IMR-90 (cell line): Measurements from ENCODE around the gene AAR2. TPM values are rescaled to one million over a fixed set of nuclear protein-coding genes. Genes with fewer than 3 reads are reported as not detected.

ENCODE experiments used
- ATAC-seq: fragments of 200-7000 bp; cut with Tn5 transposase; 2 replicates; pipeline ENCODE4 v1.9.1; 2020; ENCODE audit warnings: low read depth, mild to moderate bottlenecking, moderate library complexity
- BruUV-seq: library from RNA; stranded (reverse); fragments of 400-500 nt; replicated peaks from 2 replicates; lab custom pipeline; 2021; lab: Mats Ljungman, UMichigan
- CTCF ChIA-PET: fragments of 300-600 bp; formaldehyde crosslinking; extraction: SDS; loops from one replicate; lab custom pipeline; 2021; ENCODE audit warnings: antibody characterized with exemption; lab: Yijun Ruan, JAX
- POLR2A ChIA-PET: fragments of 300-600 bp; sonication (Branson Sonifier 250); formaldehyde crosslinking; loops from one replicate; lab custom pipeline; 2022; ENCODE audit warnings: antibody characterized with exemption; ENCODE audit not compliant: unreplicated experiment; lab: Charles Lee
- DNase-seq: peaks from one replicate; pipeline ENCODE4 v3.0.0; 2013
- H2AFZ ChIP-seq: replicated peaks from 2 replicates; pipeline ENCODE3; 2013; ENCODE audit warnings: low read length, mild to moderate bottlenecking; ENCODE audit not compliant: poor library complexity
- H2AK5ac ChIP-seq: 2 replicates; pipeline ENCODE4 v1.6.1; 2013; ENCODE audit warnings: low read depth, low read length, inconsistent platforms
- H2AK9ac ChIP-seq: replicated peaks from 2 replicates; pipeline ENCODE3; 2013; ENCODE audit warnings: mild to moderate bottlenecking, low read depth, low read length, moderate library complexity; ENCODE audit not compliant: poor library complexity
- H2BK120ac ChIP-seq: 2 replicates; pipeline ENCODE4 v1.6.1; 2013; ENCODE audit warnings: low read depth, low read length, inconsistent platforms
- H2BK15ac ChIP-seq: 3 replicates; pipeline ENCODE4 v1.6.1; 2013; ENCODE audit warnings: low read depth, low read length, inconsistent platforms
- H2BK20ac ChIP-seq: 2 replicates; pipeline ENCODE4 v1.6.1; 2013; ENCODE audit warnings: low read depth, mild to moderate bottlenecking, inconsistent platforms, low read length, moderate library complexity
- H2BK5ac ChIP-seq: 2 replicates; pipeline ENCODE4 v1.6.1; 2013; ENCODE audit warnings: mild to moderate bottlenecking, low read depth, low read length, inconsistent platforms; ENCODE audit not compliant: poor library complexity, severe bottlenecking
- H3K14ac ChIP-seq: replicated peaks from 2 replicates; pipeline ENCODE4 v1.6.1; 2013; ENCODE audit warnings: low read depth, low read length, inconsistent platforms
- H3K18ac ChIP-seq: 2 replicates; pipeline ENCODE4 v1.6.1; 2013; ENCODE audit warnings: low read depth, low read length, control low read depth
- H3K23ac ChIP-seq: 2 replicates; pipeline ENCODE4 v1.6.1; 2013; ENCODE audit warnings: low read depth, low read length, inconsistent platforms
- H3K27ac ChIP-seq: 2 replicates; pipeline ENCODE4 v1.5.1; 2013; ENCODE audit warnings: mild to moderate bottlenecking, control low read depth, low read length; ENCODE audit not compliant: insufficient read depth
- H3K27me3 ChIP-seq: 2 replicates; pipeline ENCODE4 v1.6.1; 2013; ENCODE audit warnings: low read length; ENCODE audit not compliant: control insufficient read depth, insufficient read depth
- H3K36me3 ChIP-seq: 2 replicates; pipeline ENCODE4 v1.6.1; 2013; ENCODE audit warnings: low read length, mixed read lengths; ENCODE audit not compliant: control insufficient read depth, insufficient read depth
- H3K4ac ChIP-seq: 2 replicates; pipeline ENCODE4 v1.6.1; 2013; ENCODE audit warnings: low read depth, low read length, inconsistent platforms
- H3K4me1 ChIP-seq: 2 replicates; pipeline ENCODE4 v1.6.1; 2013; ENCODE audit warnings: low read length, mixed read lengths; ENCODE audit not compliant: control insufficient read depth, insufficient read depth
- H3K4me2 ChIP-seq: 2 replicates; pipeline ENCODE4 v1.6.1; 2013; ENCODE audit warnings: low read depth, mild to moderate bottlenecking, control low read depth, low read length, moderate library complexity
- H3K4me3 ChIP-seq: 2 replicates; pipeline ENCODE4 v1.5.1; 2013; ENCODE audit warnings: low read depth, mild to moderate bottlenecking, control low read depth, low read length, moderate library complexity; ENCODE audit not compliant: insufficient read depth
- H3K56ac ChIP-seq: 2 replicates; pipeline ENCODE4 v1.6.1; 2013; ENCODE audit warnings: low read length, inconsistent platforms; ENCODE audit not compliant: insufficient read depth; ENCODE audit errors: extremely low read depth
- H3K79me1 ChIP-seq, 2 experiments: 2 replicates each; pipeline ENCODE4 v1.6.1; 2013; ENCODE audit warnings: low read length in 2 of 2, inconsistent platforms in 1 of 2, low read depth in 1 of 2
- H3K9ac ChIP-seq: 2 replicates; pipeline ENCODE4 v1.6.1; 2013; ENCODE audit warnings: low read depth, low read length, control low read depth
- H3K9me1 ChIP-seq: 2 replicates; pipeline ENCODE4 v1.6.1; 2013; ENCODE audit warnings: low read length, inconsistent platforms; ENCODE audit not compliant: insufficient read depth
- H3K9me3 ChIP-seq: 2 replicates; pipeline ENCODE4 v1.6.1; 2013; ENCODE audit warnings: low read length; ENCODE audit not compliant: control insufficient read depth, insufficient read depth
- H4K20me1 ChIP-seq: 2 replicates; pipeline ENCODE4 v1.6.1; 2013; ENCODE audit warnings: low read length, inconsistent platforms; ENCODE audit not compliant: insufficient read depth
- H4K5ac ChIP-seq: 2 replicates; pipeline ENCODE4 v1.6.1; 2013; ENCODE audit warnings: mild to moderate bottlenecking, low read depth, low read length, control low read depth
- H4K8ac ChIP-seq, 2 experiments: 2 replicates each; pipeline ENCODE4 v1.6.1; 2013; ENCODE audit warnings: low read depth in 2 of 2, low read length in 2 of 2, control low read depth in 1 of 2, inconsistent platforms in 1 of 2
- H4K91ac ChIP-seq: 2 replicates; pipeline ENCODE4 v1.6.1; 2013; ENCODE audit warnings: low read depth, low read length, inconsistent platforms; ENCODE audit not compliant: insufficient read depth
- BHLHE40 ChIP-seq: fragments of 150-350 bp; IDR thresholded peaks from 2 replicates; pipeline ENCODE4 v1.6.1; 2016; ENCODE audit warnings: mild to moderate bottlenecking, low read depth, low read length
- CHD1 ChIP-seq: IDR thresholded peaks from 2 replicates; pipeline ENCODE4 v1.6.1; 2012; ENCODE audit warnings: low read depth, low read length, improper control_type of control experiment
- MAFK ChIP-seq: IDR thresholded peaks from 2 replicates; pipeline ENCODE4 v1.6.1; 2012; ENCODE audit warnings: low read depth, low read length, improper control_type of control experiment
- MAZ ChIP-seq: IDR thresholded peaks from 2 replicates; pipeline ENCODE4 v1.6.1; 2012; ENCODE audit warnings: low read depth, mild to moderate bottlenecking, low read length, improper control_type of control experiment, moderate library complexity, borderline replicate concordance
- NFE2L2 ChIP-seq: fragments of 150-350 bp; IDR thresholded peaks from 2 replicates; pipeline ENCODE4 v1.6.1; 2016; ENCODE audit warnings: low read depth, mild to moderate bottlenecking, low read length
- RAD21 ChIP-seq: IDR thresholded peaks from 2 replicates; pipeline ENCODE4 v1.6.1; 2012; ENCODE audit warnings: low read length, improper control_type of control experiment
- SMC3 ChIP-seq: fragments of 150-350 bp; IDR thresholded peaks from 2 replicates; pipeline ENCODE4 v1.6.1; 2016; ENCODE audit warnings: low read depth, mild to moderate bottlenecking, antibody characterized with exemption, low read length, moderate library complexity
- WGBS, 2 experiments: methylation state at CpG; one replicate each; pipeline versions ENCODE4 v1.1.5 to v1.1.7; 2013; ENCODE audit warnings: missing lambda C conversion rate in 2 of 2; ENCODE audit not compliant: insufficient read length in 1 of 2; ENCODE audit errors: extremely low coverage in 2 of 2; 5-methylcytosine and 5-hydroxymethylcytosine counted together
- dilution Hi-C: fragments of 300-500 bp; cut with HindIII; formaldehyde crosslinking; loops from one replicate; pipeline ENCODE4 v1.14.3; 2018; ENCODE audit warnings: low sequenced_read_pairs; ENCODE audit not compliant: unreplicated experiment
- in situ Hi-C: fragments of 300-500 bp; cut with MboI; formaldehyde crosslinking; loops from 3 replicates; pipeline ENCODE4 v1.14.3; 2019; ENCODE audit warnings: low sequenced_read_pairs, inconsistent platforms, mixed read lengths
- intact Hi-C: fragments of 100-400 bp; cut with micrococcal nuclease; formaldehyde crosslinking; loops from 2 replicates; pipeline ENCODE4 v1.10.0; 2022
- polyA plus RNA-seq, 3 experiments: library from polyadenylated mRNA; depleted of rRNA; stranded (reverse); fragments of >200 nt; gene quantifications; 2 replicates each; pipeline ENCODE4 v1.2.3, GENCODE V29; 2012; ENCODE audit warnings: low replicate concordance in 1 of 3
- total RNA-seq: library from RNA; depleted of rRNA; stranded (reverse); fragments of >200 nt; gene quantifications from 2 replicates; pipeline ENCODE4 v1.2.3, GENCODE V29; 2012

The AAR2 gene
- total and polyA plus RNA-seq, 2 of the 4 experiments (the other 2 are of a cell fraction): 28.2 to 35.8 TPM

- no peak overlapping the region for H4K8ac ChIP-seq
- H2BK5ac ChIP-seq: no peak overlapping the region
- no peak overlapping the region for H2BK20ac ChIP-seq
- no peaks in the 10 kb centered on the region for H3K79me1 ChIP-seq
- WGBS, 2 experiments: no CpG with 5 or more reads among the region's 3 CpGs
- H2BK120ac ChIP-seq: no peak overlapping the region
- no peak overlapping the region for H2AK5ac ChIP-seq
- dilution Hi-C loops (no loop called here), intact Hi-C loops (no loop called here), in situ Hi-C loops (no loop called here)
- peaks cover 43% of the 10 kb centered on the region for H3K27me3 ChIP-seq
- H2AK9ac ChIP-seq: no peak overlapping the region
- CTCF ChIA-PET: no interaction called here
- H3K4me2 ChIP-seq: no peak overlapping the region
- no peak overlapping the region for H3K18ac ChIP-seq
- no peak for DNase-seq
- no peak overlapping the region for H3K14ac ChIP-seq
- H3K23ac ChIP-seq: no peak overlapping the region
- H4K5ac ChIP-seq: no peak overlapping the region
- H3K9me3 ChIP-seq: no peaks in the 10 kb centered on the region
- no peak overlapping the region for H3K9ac ChIP-seq
- no peak overlapping the region for H3K4me3 ChIP-seq
- no peak overlapping the region for H3K4ac ChIP-seq
- POLR2A ChIA-PET: no interaction called here
- no peak for ATAC-seq
- H3K56ac ChIP-seq: no peak overlapping the region
- TF ChIP-seq SMC3 (no peak), BHLHE40 (no peak), MAFK (no peak), MAZ (no peak), CHD1 (no peak), NFE2L2 (no peak), RAD21 (no peak)
- no peak overlapping the region for H4K91ac ChIP-seq
- no peak overlapping the region for H2AFZ ChIP-seq
- H3K9me1 ChIP-seq: no peaks in the 10 kb centered on the region
- no peak overlapping the region for H2BK15ac ChIP-seq
- no peaks in the 10 kb centered on the region for H3K4me1 ChIP-seq
- no TSS peak for BruUV-seq
- H3K27ac ChIP-seq: no peak overlapping the region
- no peaks in the 10 kb centered on the region for H3K36me3 ChIP-seq
- H4K20me1 ChIP-seq: no peaks in the 10 kb centered on the region
Measured at GRCh38 chr20:36298061-36298460, 61.8 kb downstream of the AAR2 start.
